ENCODE results near the gene SLC6A5.

DNA sequence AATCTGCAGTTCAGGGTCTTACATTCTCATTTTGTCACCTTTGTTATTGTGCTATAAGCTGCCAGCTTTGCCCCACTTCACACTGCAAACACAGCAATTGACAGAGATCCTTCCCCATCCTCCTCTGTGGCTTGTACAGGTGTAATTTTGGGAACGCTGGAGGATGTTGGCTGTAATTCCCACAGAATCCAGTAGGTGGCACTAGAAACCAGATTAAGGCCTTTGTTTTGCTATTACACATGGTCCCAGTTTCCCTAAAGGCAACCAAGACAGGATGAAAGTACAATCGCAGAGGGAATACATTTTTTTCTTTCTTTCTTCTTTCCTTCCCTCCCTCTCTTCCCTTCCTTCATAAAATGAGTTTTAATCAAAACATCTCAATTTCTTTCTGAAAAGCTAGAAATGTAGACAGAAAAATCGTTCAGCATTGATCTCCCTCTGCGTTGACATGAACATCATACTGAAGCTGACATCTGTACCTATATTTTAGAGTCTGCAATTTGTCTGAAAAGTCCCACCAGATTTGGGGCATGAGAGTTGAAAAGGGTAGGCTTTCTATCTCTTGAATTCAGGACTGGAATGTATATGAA, 48.7 kb downstream of the SLC6A5 start:
- TF ChIP-seq POLR2AphosphoS5 (IDR thresholded peaks at IDR 0.05; ENCODE audit: low read depth, low read length), result no peak
- TF ChIP-seq CTCF (IDR thresholded peaks at IDR 0.05), result peak; percentile 88

Measured in Panc1 (cell line).